OCI-LY1 (cell line): ENCODE results near the gene TSKU.

ENCODE experiments used
- EZH2 ChIP-seq: fragments of 200-600 bp; sonication (generic), shearing (Covaris generic); IDR thresholded peaks from 2 replicates; pipeline ENCODE4 v1.8.0; 2017; ENCODE audit warnings: borderline replicate concordance, mixed run types, mild to moderate bottlenecking, antibody characterized with exemption, low read length, moderate library complexity, mixed read lengths
- TF ChIP-seq, protein P1 (sequence below): fragments of 200-600 bp; sonication (generic), shearing (Covaris generic); IDR thresholded peaks from 2 replicates; pipeline ENCODE4 v1.5.1; 2017; ENCODE audit warnings: mild to moderate bottlenecking, antibody characterized with exemption, low read length, moderate library complexity, mixed read lengths

GRCh38 chr11:76793391-76794291, 10.5 kb downstream of the TSKU start:
- TF ChIP-seq, protein P1, sequence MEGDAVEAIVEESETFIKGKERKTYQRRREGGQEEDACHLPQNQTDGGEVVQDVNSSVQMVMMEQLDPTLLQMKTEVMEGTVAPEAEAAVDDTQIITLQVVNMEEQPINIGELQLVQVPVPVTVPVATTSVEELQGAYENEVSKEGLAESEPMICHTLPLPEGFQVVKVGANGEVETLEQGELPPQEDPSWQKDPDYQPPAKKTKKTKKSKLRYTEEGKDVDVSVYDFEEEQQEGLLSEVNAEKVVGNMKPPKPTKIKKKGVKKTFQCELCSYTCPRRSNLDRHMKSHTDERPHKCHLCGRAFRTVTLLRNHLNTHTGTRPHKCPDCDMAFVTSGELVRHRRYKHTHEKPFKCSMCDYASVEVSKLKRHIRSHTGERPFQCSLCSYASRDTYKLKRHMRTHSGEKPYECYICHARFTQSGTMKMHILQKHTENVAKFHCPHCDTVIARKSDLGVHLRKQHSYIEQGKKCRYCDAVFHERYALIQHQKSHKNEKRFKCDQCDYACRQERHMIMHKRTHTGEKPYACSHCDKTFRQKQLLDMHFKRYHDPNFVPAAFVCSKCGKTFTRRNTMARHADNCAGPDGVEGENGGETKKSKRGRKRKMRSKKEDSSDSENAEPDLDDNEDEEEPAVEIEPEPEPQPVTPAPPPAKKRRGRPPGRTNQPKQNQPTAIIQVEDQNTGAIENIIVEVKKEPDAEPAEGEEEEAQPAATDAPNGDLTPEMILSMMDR = no peak
- TF ChIP-seq EZH2 = no peak
